HG02943 (cell line): ENCODE data around the gene POR.
"Not testable (repeated sequence)": the region's sequence is repeated elsewhere in the genome, so short reads cannot be mapped to it uniquely, and the experiment has no call there.

Experiments used
- ATAC-seq: cut with Tn5 transposase; IDR thresholded peaks from one replicate; pipeline ENCODE4 v1.9.1; 2021; ENCODE audit warnings: mild to moderate bottlenecking, low read depth, moderate library complexity; ENCODE audit not compliant: unreplicated experiment

Gene POR

GRCh38 chr7:76009672-76010600 lies 95.0 kb downstream of the POR start:
- no peak for ATAC-seq

DNA sequence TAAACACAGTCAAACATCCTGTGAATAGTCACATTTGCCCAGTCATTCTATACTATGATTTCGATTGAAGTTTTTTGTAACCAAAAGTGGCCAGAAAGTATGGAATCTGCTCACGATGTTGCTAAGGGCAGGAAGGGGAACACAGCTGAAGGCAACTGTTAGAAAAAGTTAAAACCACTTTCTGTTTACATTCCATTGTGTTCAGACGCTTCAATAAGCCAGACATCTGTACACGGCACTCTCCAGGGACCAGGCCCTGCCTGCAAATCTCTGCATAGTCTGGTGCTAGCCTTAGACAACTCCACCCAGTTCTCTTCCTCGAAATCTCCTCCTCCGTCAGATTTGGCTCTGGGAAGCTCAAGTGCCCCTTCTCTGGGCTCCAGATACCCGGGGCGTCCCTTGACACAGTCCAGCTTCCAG lies 96.5 kb downstream of the POR start:
- ATAC-seq = no peak

DNA sequence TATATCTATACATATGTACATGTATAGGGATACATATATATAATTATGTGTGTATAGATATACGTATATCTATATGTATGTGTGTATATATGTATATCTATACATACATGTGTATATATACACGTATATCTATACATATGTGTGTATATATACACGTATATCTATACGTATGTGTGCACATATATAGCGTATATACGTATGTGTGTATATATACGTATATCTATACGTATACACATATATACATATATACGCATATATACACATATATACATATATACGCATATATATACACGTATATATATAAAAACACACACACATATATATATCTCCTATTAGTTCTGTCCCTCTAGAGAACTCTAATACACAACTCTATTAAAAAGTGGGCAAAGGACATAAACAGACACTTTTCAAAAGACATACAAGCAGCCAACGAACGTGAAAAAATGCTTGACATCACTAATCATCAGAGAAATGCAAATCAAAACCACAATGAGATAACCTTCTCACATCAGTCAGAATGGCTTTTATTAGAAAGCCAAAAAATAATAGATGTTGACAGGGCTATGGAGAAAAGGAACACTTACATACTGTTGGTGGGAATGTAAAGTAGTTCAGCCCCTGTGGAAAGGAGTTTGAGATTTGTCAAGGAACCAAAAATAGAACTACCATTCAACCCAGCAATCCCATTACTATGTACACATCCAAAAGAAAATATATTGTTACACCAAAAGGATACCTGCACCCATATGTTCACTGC lies 101.4 kb downstream of the POR start:
- no peak for ATAC-seq

GRCh38 chr7:76018520-76018919 lies 103.6 kb downstream of the POR start:
- not testable (repeated sequence) for ATAC-seq

DNA sequence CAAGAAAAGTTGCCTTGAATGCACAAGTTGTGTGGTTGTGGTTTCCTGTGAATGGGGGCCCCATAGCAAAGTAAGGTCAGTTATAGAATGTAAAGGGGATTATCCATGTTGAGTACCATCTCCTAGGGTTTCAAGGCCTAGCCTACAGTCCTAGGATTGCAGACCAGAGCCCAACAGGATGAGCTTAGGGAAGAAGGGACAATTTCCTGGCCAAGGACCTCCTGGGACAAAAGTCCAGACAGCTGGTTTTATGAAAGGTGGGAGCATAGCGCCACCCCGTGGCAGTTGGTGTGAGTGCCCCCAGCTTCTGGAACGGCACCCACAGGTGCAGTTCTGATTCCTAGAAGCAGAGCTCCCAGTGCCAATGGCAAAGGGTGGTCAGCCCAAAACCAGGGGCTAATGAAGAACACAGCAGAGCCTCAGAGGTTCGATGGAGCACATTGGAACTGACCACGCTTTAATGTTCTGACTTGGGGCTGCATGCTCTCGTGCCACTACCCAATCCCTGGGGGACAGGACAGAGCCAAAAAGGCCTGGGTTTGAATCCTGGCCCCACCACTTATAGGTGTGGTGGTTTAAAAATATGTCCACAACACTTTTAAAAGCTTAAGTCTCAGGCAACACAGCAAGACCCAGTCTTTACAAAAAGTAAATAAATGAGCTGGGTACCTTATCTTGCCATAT lies 105.2 kb downstream of the POR start:
- ATAC-seq = no peak

- ATAC-seq = no peak
Observed at GRCh38 chr7:76022026-76022780, 107.2 kb downstream of the POR start.

DNA sequence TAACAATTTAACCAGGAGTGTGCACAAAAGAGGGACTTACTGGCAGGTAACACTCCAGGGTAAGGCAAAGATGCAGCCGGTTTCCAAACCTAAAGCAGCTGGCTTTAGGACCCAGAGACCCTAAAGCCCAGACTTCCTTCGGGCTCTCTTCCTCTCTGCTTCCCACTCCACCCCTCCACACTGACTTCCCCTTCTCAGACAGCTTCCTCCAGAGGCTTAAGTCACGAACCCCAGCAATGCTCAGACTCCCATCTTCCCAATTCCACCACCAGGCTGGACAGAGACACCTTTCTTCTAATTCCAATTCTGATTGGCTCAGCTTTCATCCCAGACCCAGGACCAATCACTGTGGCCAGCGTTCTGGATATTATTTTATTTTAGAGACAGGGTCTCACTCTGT lies 108.0 kb downstream of the POR start:
- ATAC-seq = no peak

DNA sequence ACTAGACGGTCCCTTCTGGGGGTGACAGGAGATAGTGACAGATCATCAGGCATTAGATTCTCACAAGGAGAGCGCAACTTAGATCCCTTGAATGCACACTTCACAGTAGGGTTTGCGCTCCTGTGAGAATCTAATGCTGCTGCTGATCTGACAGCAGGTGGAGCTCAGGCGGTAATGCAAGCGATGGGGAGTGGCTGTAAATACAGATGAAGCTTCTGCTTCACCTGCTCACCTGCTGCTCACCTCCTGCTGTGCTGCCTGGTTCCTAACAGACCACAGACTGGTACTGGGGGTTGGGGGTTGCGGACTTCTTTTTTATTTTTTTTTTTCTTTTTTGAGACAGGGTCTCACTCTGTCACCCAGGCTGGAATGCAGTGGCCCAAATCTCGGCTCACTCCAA lies 114.7 kb downstream of the POR start:
- not testable (repeated sequence) for ATAC-seq

- ATAC-seq = no peak
Observed at GRCh38 chr7:76031964-76032363, 117.0 kb downstream of the POR start.
